K562 (cell line): ENCODE measurements around the gene GNAI2. TPM values are rescaled to one million over a fixed set of nuclear protein-coding genes. Genes with fewer than 3 reads are reported as not detected.
A peak's percentile ranks its signal among the peaks of the same experiment; 100 is the strongest.

ENCODE experiments used
- ATAC-seq: fragments of 200-7000 bp; cut with Tn5 transposase; 3 replicates; pipeline ENCODE4 v1.9.1; 2020; ENCODE audit warnings: moderate library complexity
- BruUV-seq: library from RNA; stranded (reverse); fragments of 400-500 nt; replicated peaks from 2 replicates; lab custom pipeline; 2021; lab: Mats Ljungman, UMichigan
- CTCF ChIA-PET: fragments of 300-600 bp; formaldehyde crosslinking; extraction: SDS; loops from one replicate; lab custom pipeline; 2021; ENCODE audit warnings: low intra/inter-chr PET ratio; lab: Yijun Ruan, JAX
- POLR2A ChIA-PET: fragments of 300-600, 350-650 bp; sonication (Branson Sonifier 250); formaldehyde crosslinking; extraction: SDS; loops from one replicate; lab custom pipeline; 2021; ENCODE audit warnings: antibody characterized with exemption, inconsistent platforms; lab: Yijun Ruan, JAX
- DNase-seq, 4 experiments: peaks; one replicate each; pipeline versions ENCODE4 v3.0.0 to v3.0.0-alpha.2; 2011 to 2018; ENCODE audit warnings: low spot score in 3 of 4, mixed read lengths in 3 of 4; ENCODE audit errors: extremely low read depth in 1 of 4
- FAIRE-seq: peaks from 2 replicates; lab custom pipeline; 2011; peaks lifted over from hg19 to GRCh38; lab: Jason Lieb, UNC
- H2AFZ ChIP-seq: 2 replicates; pipeline ENCODE4 v1.6.0; 2011; ENCODE audit warnings: low read depth, low read length, control low read depth, inconsistent platforms
- H3K27ac ChIP-seq: fragments of 200-600 bp; 3 replicates; pipeline ENCODE4 v1.8.0; 2011; ENCODE audit warnings: low read depth, mild to moderate bottlenecking, control low read depth, inconsistent platforms, low read length, moderate library complexity, mixed read lengths; ENCODE audit errors: extremely low read depth
- H3K27me3 ChIP-seq, 2 experiments: fragments of 300-600 bp in 1 of 2; 2 replicates in 1 of 2; 3 replicates in 1 of 2; pipeline versions ENCODE4 v1.6.0 to v1.8.0; 2011; ENCODE audit warnings: inconsistent platforms in 2 of 2, low read length in 2 of 2, mild to moderate bottlenecking in 1 of 2, mixed read lengths in 1 of 2, moderate library complexity in 1 of 2; ENCODE audit not compliant: control insufficient read depth in 2 of 2, insufficient read depth in 2 of 2
- H3K36me3 ChIP-seq: fragments of 300-600 bp; 3 replicates; pipeline ENCODE4 v1.8.0; 2011; ENCODE audit warnings: mild to moderate bottlenecking, low read length, inconsistent platforms; ENCODE audit not compliant: control insufficient read depth, insufficient read depth
- H3K4me1 ChIP-seq, 2 experiments: fragments of 200-600 bp in 1 of 2; replicated peaks in 1 of 2; 2 replicates in 1 of 2; 3 replicates in 1 of 2; pipeline versions ENCODE4 v1.5.1 to v1.8.0; 2011; ENCODE audit warnings: inconsistent platforms in 2 of 2, low read length in 2 of 2, mild to moderate bottlenecking in 1 of 2, mixed read lengths in 1 of 2, moderate library complexity in 1 of 2; ENCODE audit not compliant: control insufficient read depth in 2 of 2, insufficient read depth in 2 of 2
- H3K4me2 ChIP-seq: 2 replicates; pipeline ENCODE4 v1.6.1; 2011; ENCODE audit warnings: low read length, control low read depth, inconsistent platforms, mixed read lengths; ENCODE audit not compliant: insufficient read depth
- H3K4me3 ChIP-seq: fragments of 200-600 bp; sonication (generic), shearing (Covaris generic); 2 replicates; pipeline ENCODE4 v1.5.1; 2016; ENCODE audit warnings: control low read depth, inconsistent platforms
- H3K79me2 ChIP-seq: fragments of 200-600 bp; 3 replicates; pipeline ENCODE4 v1.8.0; 2011; ENCODE audit warnings: low read length, inconsistent platforms; ENCODE audit not compliant: control insufficient read depth, insufficient read depth
- H3K9ac ChIP-seq, 2 experiments: 2 replicates each; pipeline versions ENCODE4 v1.6.0 to v1.6.1; 2011; ENCODE audit warnings: low read depth in 2 of 2, low read length in 2 of 2, control low read depth in 1 of 2, inconsistent platforms in 1 of 2, mild to moderate bottlenecking in 1 of 2, mixed read lengths in 1 of 2; ENCODE audit not compliant: insufficient read depth in 1 of 2
- H3K9me1 ChIP-seq: one replicate; pipeline ENCODE4 v1.6.0; 2011; ENCODE audit warnings: inconsistent platforms, mild to moderate bottlenecking, low read length, moderate library complexity; ENCODE audit not compliant: control insufficient read depth, insufficient read depth
- H3K9me3 ChIP-seq: replicated peaks from 2 replicates; pipeline ENCODE4 v1.5.1; 2011; ENCODE audit warnings: low read depth, low read length, inconsistent platforms; ENCODE audit not compliant: control insufficient read depth, insufficient read depth
- H4K20me1 ChIP-seq: replicated peaks from 2 replicates; pipeline ENCODE4 v1.6.1; 2011; ENCODE audit warnings: low read length, inconsistent platforms, mixed read lengths; ENCODE audit not compliant: control insufficient read depth, insufficient read depth
- EGR1 ChIP-seq: fragments of 450-650 bp; conservative IDR thresholded peaks from 2 replicates; pipeline ENCODE4 v1.6.1; 2017; ENCODE audit warnings: mild to moderate bottlenecking
- GABPA ChIP-seq: fragments of 200-800 bp; sonication (Bioruptor generic); conservative IDR thresholded peaks from 2 replicates; pipeline ENCODE4 v1.6.1; 2016; ENCODE audit warnings: low read depth, missing genetic modification characterization, missing compliant biosample characterization
- L3MBTL2 ChIP-seq: fragments of 450-650 bp; IDR thresholded peaks from 2 replicates; pipeline ENCODE4 v1.6.1; 2016; ENCODE audit warnings: mild to moderate bottlenecking, moderate library complexity
- PHF8 ChIP-seq: fragments of 200-600 bp; sonication (generic); IDR thresholded peaks from 2 replicates; pipeline ENCODE4 v1.6.1; 2012; ENCODE audit warnings: mixed run types, mild to moderate bottlenecking, inconsistent platforms, low read length, moderate library complexity, borderline replicate concordance
- SAP30 ChIP-seq: fragments of 200-600 bp; sonication (generic); IDR thresholded peaks from 2 replicates; pipeline ENCODE4 v1.6.1; 2012; ENCODE audit warnings: borderline replicate concordance, low read depth, mild to moderate bottlenecking, moderate library complexity, low read length, control low read depth, inconsistent platforms; ENCODE audit not compliant: insufficient read depth, poor library complexity, severe bottlenecking
- SMAD4 ChIP-seq: fragments of 250-450 bp; sonication (Bioruptor Pico); conservative IDR thresholded peaks from 2 replicates; pipeline ENCODE4 v1.8.0; 2021; ENCODE audit warnings: inconsistent platforms, mild to moderate bottlenecking, moderate library complexity
- YY1 ChIP-seq, 3 experiments: IDR thresholded peaks; 2 replicates each; pipeline ENCODE4 v1.6.1; 2011; ENCODE audit warnings: low read length in 2 of 3, mild to moderate bottlenecking in 2 of 3, moderate library complexity in 2 of 3, borderline replicate concordance in 1 of 3, control low read depth in 1 of 3, low read depth in 1 of 3; ENCODE audit not compliant: insufficient read depth in 3 of 3, insufficient replicate concordance in 2 of 3, control insufficient read depth in 1 of 3, insufficient read length in 1 of 3; ENCODE audit errors: extremely low read depth in 1 of 3
- ZFPM2 ChIP-seq: fragments of 250-450 bp; sonication (Bioruptor Pico); IDR thresholded peaks from 2 replicates; pipeline ENCODE4 v1.5.1; 2022; ENCODE audit warnings: mild to moderate bottlenecking
- ZFX ChIP-seq: sonication (generic); formaldehyde crosslinking; IDR thresholded peaks from 2 replicates; pipeline ENCODE4 v1.8.0; 2022; ENCODE audit warnings: mild to moderate bottlenecking, missing genetic modification reagents, moderate library complexity
- ZNF175 ChIP-seq: fragments of 200-800 bp; sonication (Bioruptor generic); IDR thresholded peaks from 2 replicates; pipeline ENCODE4 v1.6.1; 2016; ENCODE audit warnings: low read depth, mild to moderate bottlenecking, missing genetic modification characterization, missing compliant biosample characterization
- ZNF224 ChIP-seq: sonication (generic); formaldehyde crosslinking; IDR thresholded peaks from 2 replicates; pipeline ENCODE4 v1.8.0; 2022; ENCODE audit warnings: mild to moderate bottlenecking, missing genetic modification reagents
- ZNF263 ChIP-seq: sonication (generic); formaldehyde crosslinking; IDR thresholded peaks from 2 replicates; pipeline ENCODE4 v1.8.0; 2022; ENCODE audit warnings: mild to moderate bottlenecking, missing genetic modification reagents, borderline replicate concordance
- ZNF699 ChIP-seq: fragments of 250-450 bp; sonication (Bioruptor Pico); IDR thresholded peaks from 2 replicates; pipeline ENCODE4 v1.8.0; 2021; ENCODE audit warnings: mild to moderate bottlenecking, moderate library complexity; ENCODE audit not compliant: insufficient replicate concordance
- WGBS: fragments of 100-300 bp; shearing (Covaris generic); methylation state at CpG from one replicate; pipeline ENCODE4 v1.1.6; 2016; ENCODE audit warnings: low coverage, mixed read lengths; ENCODE audit not compliant: insufficient coverage; ENCODE audit errors: missing lambda C conversion rate; 5-methylcytosine and 5-hydroxymethylcytosine counted together
- in situ Hi-C: fragments of 300-500 bp; cut with MboI; formaldehyde crosslinking; loops from 4 replicates; pipeline ENCODE4 v1.15.0; 2018; ENCODE audit warnings: inconsistent platforms, mixed read lengths
- intact Hi-C: fragments of 100-400 bp; cut with micrococcal nuclease; formaldehyde crosslinking; loops from 2 replicates; pipeline ENCODE4 v1.14.2; 2022
- polyA plus RNA-seq, 8 experiments: library from polyadenylated mRNA; depleted of rRNA in 4 of 8; stranded (reverse) in 5 of 8; unstranded in 3 of 8; fragments of >200 nt; fragmentation: Nextera tagmentation in 2 of 8; fragmentation: Illumina TruSeq in 1 of 8; extraction: Ambion mirVana in 2 of 8; extraction: Trizol in 1 of 8; gene quantifications; 2 replicates each; pipeline versions ENCODE4 v1.2.1 to v1.2.3, GENCODE V29; 2011 to 2014; ENCODE audit warnings: inconsistent platforms in 1 of 8, missing spikeins in 1 of 8
- total RNA-seq, 7 experiments: library from RNA; depleted of rRNA in 6 of 7; stranded (reverse); fragments of >200 nt in 6 of 7; fragmentation: Illumina TruSeq in 2 of 7; extraction: Trizol in 2 of 7; gene quantifications; 2 replicates each; pipeline versions ENCODE4 v1.2.1 to v1.2.3, GENCODE V29; 2011 to 2021; ENCODE audit warnings: low replicate concordance in 1 of 7

GNAI2 gene
- total and polyA plus RNA-seq, 9 of the 15 experiments (the other 6 are each of a cell fraction or from before 2014, with no cell fraction given): 1.1 to 72.2 (median 42.7) TPM

DNA sequence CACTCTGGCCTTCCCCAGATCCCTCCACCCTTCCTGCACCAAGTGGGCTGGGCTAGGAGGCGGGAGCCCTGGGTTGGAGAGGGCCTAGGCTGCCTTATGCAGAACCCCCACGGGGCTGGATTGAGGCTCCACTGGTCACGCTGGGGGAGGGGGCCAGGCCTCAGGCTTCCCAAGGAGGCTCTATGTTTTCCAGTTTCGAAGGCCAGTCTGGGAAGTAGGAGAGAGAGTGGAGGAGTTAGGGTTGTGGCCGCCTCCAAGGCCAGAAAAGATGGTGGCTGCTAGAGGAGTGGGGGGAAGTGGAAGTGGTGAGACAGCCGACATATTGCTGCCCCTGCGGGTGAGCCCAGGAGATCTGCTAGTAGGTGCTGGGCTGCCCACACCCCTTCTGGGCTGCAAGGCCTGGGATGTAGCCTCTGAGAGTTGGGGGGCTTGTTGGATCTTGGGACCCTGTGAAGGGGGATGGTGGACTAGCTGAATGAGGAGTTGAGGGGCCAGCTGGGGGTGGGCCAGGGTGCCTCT, 1.2 kb downstream of the GNAI2 start (continued):
- no peak for TF ChIP-seq ZNF175 (CRISPR knock-in tag)
- TF ChIP-seq ZNF263 (CRISPR knock-in tag): peak; percentile 73; the same call in 1 of the 2 replicates
- TF ChIP-seq PHF8: peak; percentile 17; the same call in 1 of the 2 replicates
- no peak for TF ChIP-seq ZNF224
- TF ChIP-seq ZNF699 (CRISPR knock-in tag): no peak
- peak; percentile 21; the same call in 1 of the 2 replicates for TF ChIP-seq ZFX
- peak in 1 of 3 experiments; percentile 22 for TF ChIP-seq YY1 (IDR thresholded peaks at IDR 0.05; ENCODE audit: borderline replicate concordance in 1 of 3, control insufficient read depth in 1 of 3, extremely low read depth in 1 of 3, insufficient read depth in 3 of 3, insufficient read length in 1 of 3, insufficient replicate concordance in 2 of 3, low read depth in 1 of 3, low read length in 2 of 3)

DNA sequence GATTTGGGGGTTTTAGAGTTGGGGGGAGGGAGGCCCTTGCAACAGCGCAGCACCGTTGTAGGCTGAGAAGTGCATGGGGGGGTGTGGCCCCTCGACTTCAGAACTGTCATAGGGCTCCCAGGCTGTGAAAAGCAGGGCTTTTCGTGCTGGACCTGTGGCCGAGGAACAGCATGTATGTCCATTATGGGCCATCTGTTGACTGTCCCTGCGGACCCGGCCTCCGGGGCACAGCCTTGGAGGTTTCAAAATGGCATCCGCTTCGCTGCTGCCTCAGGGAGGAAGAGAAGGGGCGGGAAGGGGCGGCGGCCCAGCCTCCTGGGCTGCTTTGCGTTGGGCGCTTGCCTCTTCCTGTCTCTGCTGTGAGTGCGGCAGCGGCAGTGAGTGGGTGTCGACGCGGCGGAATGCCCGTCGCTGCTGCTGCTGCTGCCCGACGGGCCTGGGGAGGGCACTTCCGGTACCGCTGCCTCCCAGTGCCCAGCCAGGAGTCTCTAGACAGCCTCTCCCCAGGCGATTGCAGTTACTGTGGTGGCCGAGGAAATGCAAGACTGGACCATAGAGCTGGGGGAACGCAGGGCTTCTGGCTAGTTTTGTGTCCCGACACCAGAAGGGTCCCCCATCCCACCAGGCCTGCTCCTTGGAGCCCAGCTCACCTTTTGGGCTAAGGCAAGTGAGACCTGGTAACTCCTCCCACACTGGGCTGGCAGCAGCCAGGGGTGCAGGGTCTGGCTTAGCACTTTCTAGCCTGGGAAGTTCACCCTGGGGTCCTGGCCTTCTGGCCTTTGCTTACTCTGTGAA, 1.9 kb downstream of the GNAI2 start:
- H2AFZ ChIP-seq: no peak overlapping the region
- no peak for TF ChIP-seq L3MBTL2
- TF ChIP-seq SMAD4 (CRISPR knock-in tag): no peak
- peak; percentile 41; the same call in 1 of the 2 replicates for TF ChIP-seq GABPA
- peak; percentile 58 for TF ChIP-seq SAP30
- TF ChIP-seq YY1 (IDR thresholded peaks at IDR 0.05; ENCODE audit: borderline replicate concordance in 1 of 3, control insufficient read depth in 1 of 3, extremely low read depth in 1 of 3, insufficient read depth in 3 of 3, insufficient read length in 1 of 3, insufficient replicate concordance in 2 of 3, low read depth in 1 of 3, low read length in 2 of 3): peak; percentile 7 to 77 (median 68)
- peak; percentile 57 for TF ChIP-seq EGR1
- no peak for TF ChIP-seq ZFPM2
- TF ChIP-seq PHF8: peak; percentile 9; the same call in 1 of the 2 replicates

More for the DNA sequence above, 1.9 kb downstream of the GNAI2 start:
- peaks cover 39% of the 10 kb centered on the region for H3K79me2 ChIP-seq
- ChIA-PET POLR2A (interaction anchor here (0.6 kb wide), 1 partner anchor 1180 kb away, joined by 3 read pairs; no protein-coding TSS in a partner anchor), CTCF (no interaction called here)
- BruUV-seq: no TSS peak
- intact Hi-C loops: no loop called here
- H3K4me1 ChIP-seq: peaks cover 44 to 73% of the 10 kb centered on the region in 2 experiments
- WGBS: 30% methylated on average over 5 of the region's 31 CpGs
- H4K20me1 ChIP-seq: no peaks in the 10 kb centered on the region
- H3K4me2 ChIP-seq: peak overlapping the region; percentile 80
- FAIRE-seq (no peak), DNase-seq (peak in 2 of 4 experiments; percentile 20 to 49), ATAC-seq (no peak)
- 0 out of 3 replicates have a peak overlapping the region, but pooled peaks have one; percentile 8 for H3K27ac ChIP-seq
- in situ Hi-C loops: no loop called here
- H3K9ac ChIP-seq: peak overlapping the region; percentile 30 to 95
- peak overlapping the region; percentile 73 for H3K4me3 ChIP-seq
- H3K9me3 ChIP-seq: no peaks in the 10 kb centered on the region
- H3K36me3 ChIP-seq: peaks cover 4% of the 10 kb centered on the region; the same call in 1 of the 3 replicates
- no peaks in the 10 kb centered on the region for H3K9me1 ChIP-seq
- H3K27me3 ChIP-seq: no peaks in the 10 kb centered on the region
